ELF-1 (cell line): Measurements from ENCODE around the gene TBC1D4.
"Not testable (repeated sequence)": the region's sequence is repeated elsewhere in the genome, so short reads cannot be mapped to it uniquely, and the experiment has no call there.

ENCODE experiments used
- DNase-seq: peaks from one replicate; pipeline ENCODE4 v3.0.0-alpha.2; 2016; ENCODE audit warnings: low read depth, low spot score

Gene TBC1D4

GRCh38 chr13:75360170-75360569 is 121.8 kb downstream of the TBC1D4 start:
- no peak for DNase-seq

- DNase-seq: peak; percentile 38
Observed at GRCh38 chr13:75359266-75359665, 122.7 kb downstream of the TBC1D4 start.

GRCh38 chr13:75357576-75358289 is 124.2 kb downstream of the TBC1D4 start:
- peak; percentile 73 for DNase-seq

- no peak for DNase-seq
Observed at GRCh38 chr13:75356421-75356820, 125.5 kb downstream of the TBC1D4 start.

- no peak for DNase-seq
Observed at GRCh38 chr13:75355609-75356008, 126.4 kb downstream of the TBC1D4 start.

GRCh38 chr13:75353781-75354193 is 128.2 kb downstream of the TBC1D4 start:
- no peak for DNase-seq

- no peak for DNase-seq
Observed at GRCh38 chr13:75352641-75353327, 129.2 kb downstream of the TBC1D4 start.

GRCh38 chr13:75351538-75351937 is 130.4 kb downstream of the TBC1D4 start:
- DNase-seq: not testable (repeated sequence)

- DNase-seq: no peak
Observed at GRCh38 chr13:75347925-75348324, 134.0 kb downstream of the TBC1D4 start.

- DNase-seq: no peak
Observed at GRCh38 chr13:75347457-75347856, 134.5 kb downstream of the TBC1D4 start.

- DNase-seq: no peak
Observed at GRCh38 chr13:75345193-75345592, 136.8 kb downstream of the TBC1D4 start.

GRCh38 chr13:75341028-75341427 is 140.9 kb downstream of the TBC1D4 start:
- no peak for DNase-seq

- DNase-seq: no peak
Observed at GRCh38 chr13:75339635-75340374, 142.2 kb downstream of the TBC1D4 start.

GRCh38 chr13:75334634-75335447 is 147.1 kb downstream of the TBC1D4 start:
- DNase-seq: no peak

GRCh38 chr13:75333103-75333502 is 148.9 kb downstream of the TBC1D4 start:
- DNase-seq: no peak

- DNase-seq: no peak
Observed at GRCh38 chr13:75331792-75332349, 150.1 kb downstream of the TBC1D4 start.

- no peak for DNase-seq
Observed at GRCh38 chr13:75330770-75331169, 151.2 kb downstream of the TBC1D4 start.

- DNase-seq: peak; percentile 10
Observed at GRCh38 chr13:75329723-75330122, 152.2 kb downstream of the TBC1D4 start.

GRCh38 chr13:75329097-75329496 is 152.9 kb downstream of the TBC1D4 start:
- no peak for DNase-seq

GRCh38 chr13:75327135-75327510 is 154.8 kb downstream of the TBC1D4 start:
- no peak for DNase-seq
